Vagina (tissue), 2 donors: ENCODE data around the gene EML2. TPM values are rescaled to one million over a fixed set of nuclear protein-coding genes. Genes with fewer than 3 reads are reported as not detected.
A peak's percentile ranks its signal among the peaks of the same experiment; 100 is the strongest.

ENCODE experiments used
- DNase-seq, 2 donors: peaks; one replicate each; pipeline ENCODE4 v3.0.0-alpha.2; 2017; ENCODE audit errors: extremely low spot score in 2 of 2
- H3K27ac ChIP-seq: fragments of 200-600 bp; sonication (generic); one replicate; pipeline ENCODE4 v1.5.1; 2019
- H3K27me3 ChIP-seq: fragments of 200-600 bp; sonication (generic); one replicate; pipeline ENCODE4 v1.5.1; 2019
- H3K36me3 ChIP-seq, 2 donors: fragments of 200-600 bp; sonication (generic); one replicate each; pipeline ENCODE4 v1.5.1; 2017 to 2019
- H3K4me1 ChIP-seq: fragments of 200-600 bp; sonication (generic); one replicate; pipeline ENCODE4 v1.5.1; 2019
- H3K4me3 ChIP-seq, 2 donors: fragments of 200-600 bp; sonication (generic); 1 replicate in 1 of 2; 2 replicates in 1 of 2; pipeline ENCODE4 v1.5.1; 2016 to 2019
- H3K9me3 ChIP-seq: fragments of 200-600 bp; sonication (generic); one replicate; pipeline ENCODE4 v1.5.1; 2019
- POLR2A ChIP-seq, 2 donors: fragments of 450-650 bp; IDR thresholded peaks; one replicate each; pipeline ENCODE4 v1.6.1; 2017; ENCODE audit warnings: antibody characterized with exemption in 2 of 2, mild to moderate bottlenecking in 2 of 2, moderate library complexity in 2 of 2
- POLR2AphosphoS5 ChIP-seq, 2 donors: sonication (generic); formaldehyde crosslinking; IDR thresholded peaks; one replicate each; pipeline ENCODE4 v1.9.0; 2017; ENCODE audit warnings: antibody characterized with exemption in 2 of 2, mild to moderate bottlenecking in 2 of 2, low read depth in 1 of 2; ENCODE audit not compliant: insufficient read depth in 1 of 2
- intact Hi-C: fragments of 100-400 bp; cut with DNase I; formaldehyde crosslinking; loops from one replicate; pipeline ENCODE4 v1.15.1; 2023
- total RNA-seq: library from RNA; depleted of rRNA; stranded (reverse); fragments of >200 nt; gene quantifications from one replicate; pipeline ENCODE4 v1.2.3, GENCODE V29; 2016
- TF ChIP-seq, protein P1 (sequence below), 3 experiments: fragments of 450-650 bp in 2 of 3; fragments of 200-600 bp in 1 of 3; sonication (generic) in 1 of 3; IDR thresholded peaks; one replicate each; pipeline ENCODE4 v1.5.1; 2017 to 2019; ENCODE audit warnings: antibody characterized with exemption in 3 of 3, mild to moderate bottlenecking in 2 of 3, moderate library complexity in 2 of 3

EML2 gene
- total RNA-seq, 1 donor from 2014 or later, result 74.9 TPM

DNA sequence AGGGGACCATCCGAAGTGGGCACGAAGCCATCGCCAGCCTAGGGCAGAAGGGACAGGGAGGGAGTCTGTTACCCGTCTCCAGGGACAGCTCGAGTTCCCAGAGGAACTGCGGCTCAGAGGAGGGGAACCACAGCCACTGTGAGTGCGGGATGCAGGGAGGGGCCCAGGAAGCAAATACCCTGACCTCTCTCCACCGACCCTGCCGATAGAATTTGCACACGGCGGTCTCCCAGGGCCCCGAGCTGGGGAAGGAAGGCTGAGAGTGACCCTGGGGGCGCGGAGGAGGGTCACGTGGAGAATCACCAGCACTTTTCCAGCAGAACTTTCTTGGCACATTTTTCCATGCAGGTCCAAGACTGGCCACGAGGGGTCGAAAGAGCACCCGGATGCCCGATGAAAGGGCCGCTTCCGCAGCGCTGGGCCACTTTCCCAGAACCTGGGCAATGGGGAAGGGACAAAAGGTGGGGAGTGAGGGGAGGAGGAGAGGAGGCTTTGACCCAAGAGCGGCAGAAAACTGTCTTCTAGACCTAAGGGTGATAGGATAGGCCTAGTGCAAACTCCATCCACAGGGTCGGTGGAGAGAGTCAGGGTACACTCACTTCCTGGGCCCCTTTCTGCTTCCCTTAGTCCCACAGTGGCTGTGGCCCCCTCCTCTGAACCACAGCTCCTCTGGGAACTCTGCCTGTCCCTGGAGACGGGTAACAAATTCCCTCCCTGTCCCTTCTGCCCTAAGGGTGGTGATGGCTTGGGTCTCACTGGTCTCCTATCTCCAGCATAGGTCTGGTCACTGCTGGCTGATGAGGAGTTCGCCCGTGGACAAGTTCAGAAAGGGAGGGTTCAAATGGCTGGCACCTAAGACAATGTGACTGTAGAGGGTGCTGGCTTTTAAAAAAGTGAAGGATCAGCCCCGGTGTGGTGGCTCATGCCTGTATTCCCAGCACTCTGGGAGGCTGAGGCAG is 31.8 kb downstream of the EML2 start:
- Histone ChIP-seq H3K36me3 (peaks cover 0 to 33% of the 10 kb centered on the region in 2 donors), H3K9me3 (no peaks in the 10 kb centered on the region), H3K27me3 (peaks cover 1% of the 10 kb centered on the region), H3K4me1 (peaks cover 11% of the 10 kb centered on the region), H3K4me3 (peak overlapping the region in 1 of 2 donors; percentile 41), H3K27ac (peak overlapping the region; percentile 24)
- intact Hi-C loops, result loop anchor here (5.0 kb wide), 1 partner anchor 35 kb away; no protein-coding TSS in a partner anchor
- no peak for DNase-seq
- TF ChIP-seq POLR2A (IDR thresholded peaks at IDR 0.05) (no peak), POLR2AphosphoS5 (IDR thresholded peaks at IDR 0.05; ENCODE audit: insufficient read depth in 1 of 2, low read depth in 1 of 2) (peak; percentile 41 to 71)
- TF ChIP-seq, protein P1, sequence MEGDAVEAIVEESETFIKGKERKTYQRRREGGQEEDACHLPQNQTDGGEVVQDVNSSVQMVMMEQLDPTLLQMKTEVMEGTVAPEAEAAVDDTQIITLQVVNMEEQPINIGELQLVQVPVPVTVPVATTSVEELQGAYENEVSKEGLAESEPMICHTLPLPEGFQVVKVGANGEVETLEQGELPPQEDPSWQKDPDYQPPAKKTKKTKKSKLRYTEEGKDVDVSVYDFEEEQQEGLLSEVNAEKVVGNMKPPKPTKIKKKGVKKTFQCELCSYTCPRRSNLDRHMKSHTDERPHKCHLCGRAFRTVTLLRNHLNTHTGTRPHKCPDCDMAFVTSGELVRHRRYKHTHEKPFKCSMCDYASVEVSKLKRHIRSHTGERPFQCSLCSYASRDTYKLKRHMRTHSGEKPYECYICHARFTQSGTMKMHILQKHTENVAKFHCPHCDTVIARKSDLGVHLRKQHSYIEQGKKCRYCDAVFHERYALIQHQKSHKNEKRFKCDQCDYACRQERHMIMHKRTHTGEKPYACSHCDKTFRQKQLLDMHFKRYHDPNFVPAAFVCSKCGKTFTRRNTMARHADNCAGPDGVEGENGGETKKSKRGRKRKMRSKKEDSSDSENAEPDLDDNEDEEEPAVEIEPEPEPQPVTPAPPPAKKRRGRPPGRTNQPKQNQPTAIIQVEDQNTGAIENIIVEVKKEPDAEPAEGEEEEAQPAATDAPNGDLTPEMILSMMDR (IDR thresholded peaks at IDR 0.05), result peak; percentile 55 to 75 (median 74)

DNA sequence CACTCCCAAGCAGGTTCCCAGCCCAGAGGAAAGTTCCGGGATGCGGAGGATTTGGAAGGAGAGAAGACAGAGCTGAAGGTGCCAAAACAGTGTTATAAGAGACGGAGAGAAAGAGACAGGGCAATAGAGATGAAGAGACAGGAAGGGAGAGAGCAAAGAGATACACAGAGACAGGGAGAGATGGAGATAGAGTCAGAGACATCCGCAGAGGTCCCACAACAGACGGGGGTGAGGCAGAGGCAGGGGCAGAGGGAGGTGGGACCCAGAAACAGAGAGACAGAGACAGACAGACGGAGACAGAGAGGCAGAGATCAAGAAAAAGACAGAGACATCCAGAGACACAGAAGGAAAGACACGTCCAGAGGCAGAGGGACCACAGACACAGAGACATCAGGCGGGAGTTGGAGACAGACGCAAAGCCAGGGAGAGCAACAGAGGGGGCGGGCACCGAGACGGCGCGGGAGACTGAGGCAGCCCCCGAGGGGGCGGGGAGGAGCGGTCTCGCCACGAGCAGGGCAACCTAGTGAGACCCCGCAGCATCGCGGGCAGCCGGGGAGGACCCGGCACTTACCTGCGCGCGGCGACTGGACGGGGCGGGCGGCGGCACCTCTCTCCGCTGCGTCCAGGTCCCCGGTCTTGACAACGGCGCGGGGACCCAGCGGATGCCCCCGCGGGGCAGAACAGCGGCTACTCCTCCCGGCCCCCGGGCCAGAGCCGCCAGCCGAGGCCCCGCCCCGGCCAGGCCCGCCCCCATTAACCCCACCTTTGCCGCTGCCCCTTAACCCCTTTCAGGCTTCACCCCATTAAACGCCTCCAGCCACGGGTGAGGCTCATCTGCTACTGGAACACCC is 37.4 kb downstream of the EML2 start, which contains the start of gene GPR4:
GPR4 (minus strand) TSS at position 689 of the 851 bp plus-strand sequence. CDS start 10,346 bp downstream, outside the sequence.
- Histone ChIP-seq H3K9me3 (no peaks in the 10 kb centered on the region), H3K36me3 (no peaks in the 10 kb centered on the region), H3K4me1 (peaks cover 9% of the 10 kb centered on the region)

DNA sequence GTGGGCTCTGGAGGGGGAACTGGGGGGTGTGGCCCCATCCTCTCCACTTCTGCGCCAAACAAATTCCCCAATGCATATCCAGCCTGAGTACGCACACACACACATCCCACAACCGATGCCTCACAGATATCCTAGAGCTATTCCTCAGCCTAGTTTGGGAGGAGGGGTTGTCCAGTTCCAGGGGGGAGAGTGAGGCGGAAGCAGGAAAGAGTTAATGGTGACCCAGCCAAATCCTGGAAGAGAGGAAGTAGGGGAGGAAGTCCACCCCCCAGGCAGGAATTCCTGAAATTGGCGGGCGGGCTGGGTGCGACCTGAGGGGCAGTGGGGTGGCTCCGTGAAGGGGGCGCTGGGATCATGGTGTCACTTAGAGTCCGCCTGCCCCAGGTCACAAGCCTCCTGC is 38.1 kb downstream of the EML2 start:
- Histone ChIP-seq H3K4me3 (peak overlapping the region; percentile 32 to 36), H3K36me3 (no peaks in the 10 kb centered on the region), H3K9me3 (no peaks in the 10 kb centered on the region), H3K27me3 (peaks cover 11% of the 10 kb centered on the region), H3K4me1 (peaks cover 7% of the 10 kb centered on the region), H3K27ac (no peak overlapping the region)
- no peak for DNase-seq
- TF ChIP-seq, protein P1 (IDR thresholded peaks at IDR 0.05), result no peak
- no peak for TF ChIP-seq POLR2AphosphoS5 (IDR thresholded peaks at IDR 0.05; ENCODE audit: insufficient read depth in 1 of 2, low read depth in 1 of 2)
- no peak for TF ChIP-seq POLR2A (IDR thresholded peaks at IDR 0.05)
- intact Hi-C loops, result no loop called here

More for the DNA sequence above, 37.4 kb downstream of the EML2 start, which contains the start of gene GPR4:
- peak within 1 kb of the TSS; percentile 32 to 36 for H3K4me3 ChIP-seq
- H3K27ac ChIP-seq, result no peak within 1 kb of the TSS
- no peak for DNase-seq
- TF ChIP-seq POLR2AphosphoS5 (IDR thresholded peaks at IDR 0.05; ENCODE audit: insufficient read depth in 1 of 2, low read depth in 1 of 2), result no peak
- TF ChIP-seq, protein P1 (IDR thresholded peaks at IDR 0.05), result no peak
- TF ChIP-seq POLR2A (IDR thresholded peaks at IDR 0.05), result no peak
- intact Hi-C loops, result no loop called here
- H3K27me3 ChIP-seq, result peaks cover 11% of the 10 kb centered on the region

DNA sequence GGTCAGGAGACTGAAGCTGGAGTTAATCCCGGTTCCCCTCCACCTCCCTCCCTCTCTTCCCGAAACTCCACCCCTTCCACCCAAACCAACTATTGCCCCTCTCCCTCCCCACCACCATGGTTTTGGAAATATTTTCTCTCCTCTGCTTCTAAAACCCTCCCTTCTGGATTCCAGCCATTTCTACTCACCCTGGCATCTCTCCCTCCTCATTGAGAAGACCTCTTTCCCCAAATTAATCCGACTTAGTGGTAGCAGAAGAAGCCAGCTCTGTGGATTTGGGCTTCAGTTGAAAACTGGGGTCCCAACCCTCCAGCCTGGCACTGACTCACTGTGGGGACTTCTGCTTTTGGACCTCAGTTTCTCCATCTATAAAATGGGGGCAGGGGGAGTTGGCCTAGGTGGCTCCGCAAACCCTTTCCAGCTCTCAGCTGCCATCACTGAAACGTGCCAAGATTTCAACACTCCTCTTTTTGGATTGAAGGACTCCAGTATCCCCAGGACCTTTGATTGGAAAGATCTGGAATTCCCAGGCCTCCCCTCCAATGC is 38.8 kb downstream of the EML2 start:
- intact Hi-C loops, result no loop called here
- peaks cover 11% of the 10 kb centered on the region for H3K27me3 ChIP-seq
- TF ChIP-seq POLR2A (IDR thresholded peaks at IDR 0.05) (no peak), POLR2AphosphoS5 (IDR thresholded peaks at IDR 0.05; ENCODE audit: insufficient read depth in 1 of 2, low read depth in 1 of 2) (no peak)
- TF ChIP-seq, protein P1 (IDR thresholded peaks at IDR 0.05), result no peak
- H3K4me3 ChIP-seq, result no peak overlapping the region
- H3K4me1 ChIP-seq, result peaks cover 7% of the 10 kb centered on the region
- no peaks in the 10 kb centered on the region for H3K9me3 ChIP-seq
- H3K27ac ChIP-seq, result no peak overlapping the region
- no peak for DNase-seq
- no peaks in the 10 kb centered on the region for H3K36me3 ChIP-seq
